Measurements from ENCODE around the gene ARID1A. TPM values are rescaled to one million over a fixed set of nuclear protein-coding genes. Genes with fewer than 3 reads are reported as not detected.

The ARID1A gene
- total RNA-seq, 1 donor from 2014 or later: 64.3 TPM

DNA sequence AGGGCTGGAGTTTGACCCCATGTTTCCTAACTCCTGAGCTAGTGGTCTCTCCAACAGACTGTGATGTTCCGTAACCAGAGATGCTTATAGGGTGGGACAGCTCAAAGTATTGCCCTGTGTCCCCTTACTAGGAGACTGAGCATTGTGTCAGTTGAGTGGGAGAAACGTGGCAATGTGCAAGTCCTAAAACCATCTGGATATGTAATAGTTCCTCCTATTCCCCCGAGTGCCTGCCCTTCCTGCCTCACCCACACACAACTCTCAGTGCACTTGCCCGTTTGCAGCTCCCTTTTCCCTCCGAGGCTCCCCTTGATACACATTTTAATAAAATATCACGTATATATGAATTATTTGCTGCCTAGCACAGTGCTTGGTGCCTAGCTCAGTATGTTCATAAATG, 95.3 kb downstream of the ARID1A start:
- intact Hi-C loops (cut with DNase I): loop anchor here (5.0 kb wide), 1 partner anchor 189 kb away; no protein-coding TSS in a partner anchor
- H3K36me3 ChIP-seq: peaks cover 16% of the 10 kb centered on the region
- H3K9me3 ChIP-seq: no peaks in the 10 kb centered on the region
- DNase-seq: no peak
- H3K27ac ChIP-seq: no peak overlapping the region
- no peaks in the 10 kb centered on the region for H3K27me3 ChIP-seq
- peaks cover 9% of the 10 kb centered on the region for H3K4me1 ChIP-seq
- no peak overlapping the region for H3K4me3 ChIP-seq
- ATAC-seq: no peak
- TF ChIP-seq, protein P1, sequence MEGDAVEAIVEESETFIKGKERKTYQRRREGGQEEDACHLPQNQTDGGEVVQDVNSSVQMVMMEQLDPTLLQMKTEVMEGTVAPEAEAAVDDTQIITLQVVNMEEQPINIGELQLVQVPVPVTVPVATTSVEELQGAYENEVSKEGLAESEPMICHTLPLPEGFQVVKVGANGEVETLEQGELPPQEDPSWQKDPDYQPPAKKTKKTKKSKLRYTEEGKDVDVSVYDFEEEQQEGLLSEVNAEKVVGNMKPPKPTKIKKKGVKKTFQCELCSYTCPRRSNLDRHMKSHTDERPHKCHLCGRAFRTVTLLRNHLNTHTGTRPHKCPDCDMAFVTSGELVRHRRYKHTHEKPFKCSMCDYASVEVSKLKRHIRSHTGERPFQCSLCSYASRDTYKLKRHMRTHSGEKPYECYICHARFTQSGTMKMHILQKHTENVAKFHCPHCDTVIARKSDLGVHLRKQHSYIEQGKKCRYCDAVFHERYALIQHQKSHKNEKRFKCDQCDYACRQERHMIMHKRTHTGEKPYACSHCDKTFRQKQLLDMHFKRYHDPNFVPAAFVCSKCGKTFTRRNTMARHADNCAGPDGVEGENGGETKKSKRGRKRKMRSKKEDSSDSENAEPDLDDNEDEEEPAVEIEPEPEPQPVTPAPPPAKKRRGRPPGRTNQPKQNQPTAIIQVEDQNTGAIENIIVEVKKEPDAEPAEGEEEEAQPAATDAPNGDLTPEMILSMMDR (IDR thresholded peaks at IDR 0.05): no peak

DNA sequence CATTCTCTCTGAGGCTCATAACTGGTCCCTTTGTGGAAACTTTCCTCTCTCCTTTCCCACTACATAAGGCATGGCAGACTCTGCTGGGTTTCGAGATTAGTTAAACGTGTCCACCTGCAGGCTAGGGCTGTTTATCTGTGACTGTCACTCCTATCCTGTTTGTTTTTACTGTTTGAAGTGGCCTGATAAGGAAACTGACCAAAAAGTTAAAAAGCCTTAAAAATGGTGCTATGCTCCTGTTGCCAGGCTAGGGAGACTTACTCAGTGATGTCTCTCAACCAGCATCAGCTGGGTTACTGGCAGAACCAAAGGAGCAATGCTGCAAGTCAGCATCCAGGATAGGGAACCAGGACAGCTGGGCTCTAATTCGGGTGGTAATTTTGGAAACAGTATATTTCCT, 95.8 kb downstream of the ARID1A start:
- DNase-seq (no peak), ATAC-seq (no peak)
- Histone ChIP-seq H3K27me3 (no peaks in the 10 kb centered on the region), H3K36me3 (peaks cover 16% of the 10 kb centered on the region), H3K4me1 (peaks cover 4% of the 10 kb centered on the region), H3K9me3 (no peaks in the 10 kb centered on the region), H3K4me3 (no peak overlapping the region), H3K27ac (no peak overlapping the region)
- TF ChIP-seq, protein P1 (IDR thresholded peaks at IDR 0.05): no peak
- intact Hi-C loops (cut with DNase I): loop anchor here (5.0 kb wide), 1 partner anchor 189 kb away; no protein-coding TSS in a partner anchor

DNA sequence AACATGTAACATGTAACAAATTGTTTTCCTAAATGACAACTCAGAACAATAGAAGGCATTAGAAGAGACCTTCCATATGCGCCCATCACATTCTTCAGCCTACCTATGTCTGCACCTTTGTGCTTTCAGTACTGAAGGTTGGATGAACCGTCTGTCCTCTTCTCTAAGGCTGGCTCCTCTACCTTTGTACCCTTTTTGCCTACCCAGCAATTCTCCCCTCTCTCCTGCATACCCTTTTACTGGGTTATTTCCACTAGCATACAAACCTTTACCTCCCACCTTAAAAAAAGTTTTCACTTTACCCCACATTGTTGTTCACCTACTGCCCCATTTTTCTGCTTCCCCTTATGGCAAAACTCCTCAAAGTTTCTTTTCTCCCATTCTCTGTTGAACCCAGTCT, 97.1 kb downstream of the ARID1A start:
- Histone ChIP-seq H3K27me3 (no peaks in the 10 kb centered on the region), H3K9me3 (no peaks in the 10 kb centered on the region), H3K27ac (no peak overlapping the region), H3K4me1 (no peaks in the 10 kb centered on the region), H3K36me3 (peaks cover 16% of the 10 kb centered on the region), H3K4me3 (no peak overlapping the region)
- DNase-seq: no peak
- TF ChIP-seq, protein P1 (IDR thresholded peaks at IDR 0.05): no peak
- no peak for ATAC-seq
- intact Hi-C loops (cut with DNase I): loop anchor here (5.0 kb wide), 1 partner anchor 191 kb away; no protein-coding TSS in a partner anchor

DNA sequence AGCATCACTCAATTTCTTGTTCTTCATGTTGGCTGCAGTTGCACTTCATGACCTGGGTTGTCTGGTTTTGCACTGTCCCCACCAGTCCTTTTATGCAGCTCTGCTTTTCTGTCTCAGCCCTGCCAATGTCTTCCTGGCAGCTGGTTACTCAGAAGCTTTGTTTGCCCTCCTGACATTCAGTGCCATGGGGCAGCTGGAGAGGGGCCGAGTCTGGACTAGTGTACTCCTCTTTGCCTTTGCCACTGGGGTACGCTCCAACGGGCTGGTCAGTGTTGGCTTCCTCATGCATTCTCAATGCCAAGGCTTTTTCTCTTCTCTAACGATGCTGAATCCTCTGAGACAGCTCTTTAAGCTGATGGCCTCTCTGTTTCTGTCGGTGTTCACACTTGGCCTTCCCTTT, 98.6 kb downstream of the ARID1A start:
- no peaks in the 10 kb centered on the region for H3K9me3 ChIP-seq
- H3K4me1 ChIP-seq: peaks cover 10% of the 10 kb centered on the region
- TF ChIP-seq, protein P1 (IDR thresholded peaks at IDR 0.05): no peak
- intact Hi-C loops (cut with DNase I): loop anchor here (5.0 kb wide), 1 partner anchor 192 kb away; no protein-coding TSS in a partner anchor
- no peak overlapping the region for H3K27ac ChIP-seq
- ATAC-seq (no peak), DNase-seq (no peak)
- no peak overlapping the region for H3K4me3 ChIP-seq
- peaks cover 16% of the 10 kb centered on the region for H3K36me3 ChIP-seq
- no peaks in the 10 kb centered on the region for H3K27me3 ChIP-seq

DNA sequence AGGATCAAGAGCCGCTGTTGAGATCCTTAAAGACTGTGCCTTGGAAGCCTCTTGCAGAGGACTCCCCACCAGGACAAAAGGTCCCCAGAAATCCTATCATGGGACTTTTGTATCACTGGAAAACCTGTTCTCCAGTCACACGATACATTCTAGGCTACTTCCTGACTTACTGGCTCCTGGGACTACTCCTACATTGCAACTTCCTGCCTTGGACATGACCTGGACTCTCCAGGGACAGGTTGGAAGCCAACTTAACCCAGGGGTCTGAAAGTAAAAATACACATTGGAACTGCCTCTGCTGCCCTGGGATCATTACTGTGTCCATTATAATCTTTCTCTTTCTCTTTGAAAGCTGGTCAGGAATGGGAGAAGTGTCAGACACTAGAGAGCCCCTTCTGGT, 101.8 kb downstream of the ARID1A start:
- H3K27me3 ChIP-seq: no peaks in the 10 kb centered on the region
- H3K4me1 ChIP-seq: peaks cover 26% of the 10 kb centered on the region
- ATAC-seq: no peak
- H3K36me3 ChIP-seq: peaks cover 16% of the 10 kb centered on the region
- H3K27ac ChIP-seq: no peak overlapping the region
- DNase-seq: no peak
- H3K4me3 ChIP-seq: no peak overlapping the region
- TF ChIP-seq, protein P1 (IDR thresholded peaks at IDR 0.05): no peak
- no peaks in the 10 kb centered on the region for H3K9me3 ChIP-seq
- intact Hi-C loops (cut with DNase I): no loop called here

Measured in upper lobe of right lung (tissue), 1 donor.